Activated T-helper 1 cell treated with anti-CD3 and anti-CD28 coated beads, Interleukin-12 subunit alpha, Interleukin-12 subunit beta, Interleukin-2, Interleukin-4 antibody, amounts not matched to agents 30 ng/mL and 10 ng/mL and 1 ng/mL, durations not matched to agents 14 hours and 24 hours and 36 hours (primary cell): ENCODE measurements around the gene BRME1. TPM values are rescaled to one million over a fixed set of nuclear protein-coding genes. Genes with fewer than 3 reads are reported as not detected.
A peak's percentile ranks its signal among the peaks of the same experiment; 100 is the strongest.
"Not testable (repeated sequence)": the region's sequence is repeated elsewhere in the genome, so short reads cannot be mapped to it uniquely, and the experiment has no call there.

ENCODE experiments used
- DNase-seq: peaks from one replicate; pipeline ENCODE4 v3.0.0; 2021; ENCODE audit warnings: low spot score
- H3K27ac Mint-ChIP-seq: one replicate; pipeline ENCODE4 v1.8.0; 2021; ENCODE audit warnings: mild to moderate bottlenecking, mixed read lengths
- H3K27me3 Mint-ChIP-seq: one replicate; pipeline ENCODE4 v1.8.0; 2022; ENCODE audit warnings: mild to moderate bottlenecking, moderate library complexity, mixed read lengths; ENCODE audit not compliant: insufficient read depth
- H3K36me3 Mint-ChIP-seq: one replicate; pipeline ENCODE4 v1.8.0; 2021; ENCODE audit warnings: low read depth, mixed read lengths
- H3K4me1 Mint-ChIP-seq: one replicate; pipeline ENCODE4 v1.8.0; 2021; ENCODE audit warnings: low read depth, mixed read lengths
- H3K4me3 Mint-ChIP-seq: one replicate; pipeline ENCODE4 v1.8.0; 2021; ENCODE audit warnings: mild to moderate bottlenecking, moderate library complexity, mixed read lengths
- H3K9me3 Mint-ChIP-seq: one replicate; pipeline ENCODE4 v1.8.0; 2021; ENCODE audit warnings: mixed read lengths
- intact Hi-C: fragments of 100-400 bp; cut with micrococcal nuclease; formaldehyde crosslinking; loops from one replicate; pipeline ENCODE4 v1.15.1; 2024
- total RNA-seq: library from RNA; stranded (reverse); gene quantifications from 2 replicates; pipeline ENCODE4 v1.2.3, GENCODE V29; 2022

The BRME1 gene
- total RNA-seq, 1 donor from 2014 or later, result 16.6 TPM

DNA sequence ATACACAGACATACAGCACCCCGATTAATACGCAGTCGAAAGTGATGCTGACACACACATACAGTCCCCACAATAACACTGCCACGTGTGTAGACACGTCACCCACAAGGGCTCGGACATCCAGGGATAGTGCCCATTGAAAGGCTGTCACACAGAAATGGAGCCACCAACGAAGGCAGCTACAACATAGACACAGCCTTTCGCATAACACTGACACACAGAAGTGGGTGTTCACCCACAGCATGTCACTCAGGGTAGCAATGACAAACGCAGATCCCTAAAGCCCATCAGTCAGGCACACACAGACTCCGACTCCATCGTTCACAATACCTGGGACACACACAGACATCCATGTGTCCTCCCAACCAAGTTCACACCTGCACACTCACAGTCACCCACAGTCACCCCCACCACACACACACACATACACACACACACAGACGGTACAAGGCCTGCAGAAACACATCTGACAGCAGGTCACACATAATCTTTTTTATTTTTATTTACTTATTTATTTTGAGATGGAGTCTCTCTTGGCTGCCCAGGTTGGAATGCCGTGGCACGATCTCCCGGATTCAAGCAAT, 39.4 kb downstream of the BRME1 start:
- Mint-ChIP-seq H3K4me1 (peaks cover 37% of the 10 kb centered on the region), H3K4me3 (peak overlapping the region; percentile 83), H3K27me3 (peaks cover 34% of the 10 kb centered on the region), H3K36me3 (peaks cover 5% of the 10 kb centered on the region), H3K27ac (no peak overlapping the region), H3K9me3 (no peaks in the 10 kb centered on the region)
- intact Hi-C loops, result no loop called here
- DNase-seq, result no peak

- Mint-ChIP-seq H3K27me3 (peaks cover 28% of the 10 kb centered on the region), H3K36me3 (peaks cover 5% of the 10 kb centered on the region), H3K4me1 (peaks cover 39% of the 10 kb centered on the region), H3K9me3 (no peaks in the 10 kb centered on the region), H3K4me3 (peak overlapping the region; percentile 83), H3K27ac (no peak overlapping the region)
- intact Hi-C loops, result no loop called here
- DNase-seq, result no peak
These were observed 40.1 kb downstream of the BRME1 start for GRCh38 chr19:13865571-13866462.

DNA sequence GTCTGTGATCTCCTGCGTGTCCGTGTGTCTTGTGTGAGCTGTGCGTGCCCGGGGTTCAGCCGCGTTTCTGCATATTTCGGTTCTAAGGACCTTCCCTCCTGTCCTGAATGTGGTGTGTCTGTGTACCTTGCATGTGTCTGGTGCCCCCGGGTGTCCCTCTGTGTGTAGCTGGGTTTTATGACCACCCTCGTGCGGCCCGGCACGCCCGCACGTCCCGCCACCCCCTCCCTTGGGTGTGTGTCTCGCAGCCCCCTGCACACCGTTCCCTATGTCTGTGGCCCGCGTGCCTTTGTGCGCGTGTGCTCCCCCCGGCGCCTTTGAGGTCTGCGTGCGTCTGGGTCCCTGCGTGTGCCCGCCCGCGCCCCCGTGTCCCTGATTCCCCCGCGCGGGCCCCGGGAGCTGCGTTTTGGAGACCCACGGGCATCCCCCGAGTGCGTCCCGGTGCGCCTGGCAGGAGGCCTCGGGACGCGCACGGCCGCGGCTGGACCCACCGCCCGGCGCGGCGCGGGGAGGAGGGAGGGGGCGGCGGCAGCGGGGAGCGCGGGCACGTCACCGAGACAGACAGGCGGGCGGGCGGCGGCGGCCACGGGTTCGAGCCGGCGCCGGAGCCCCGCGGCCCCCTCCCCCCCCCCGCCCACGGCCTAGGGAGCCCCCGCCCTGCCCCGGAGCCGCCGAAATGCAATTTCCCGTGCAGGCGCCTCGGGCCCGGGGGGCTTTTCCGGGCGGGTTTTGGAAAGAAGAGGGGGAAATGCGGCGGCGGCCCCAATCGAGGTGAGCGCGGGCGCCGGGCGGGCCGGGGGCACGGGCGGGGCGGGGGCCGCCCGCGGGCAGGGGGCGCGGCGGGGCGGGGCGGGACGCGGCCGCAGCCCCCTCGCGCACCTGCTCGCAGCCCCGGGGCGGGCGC, 41.0 kb downstream of the BRME1 start:
- intact Hi-C loops, result loop anchor here (5.0 kb wide), 2 partner anchors 133 to 588 kb away; no protein-coding TSS in a partner anchor

DNA sequence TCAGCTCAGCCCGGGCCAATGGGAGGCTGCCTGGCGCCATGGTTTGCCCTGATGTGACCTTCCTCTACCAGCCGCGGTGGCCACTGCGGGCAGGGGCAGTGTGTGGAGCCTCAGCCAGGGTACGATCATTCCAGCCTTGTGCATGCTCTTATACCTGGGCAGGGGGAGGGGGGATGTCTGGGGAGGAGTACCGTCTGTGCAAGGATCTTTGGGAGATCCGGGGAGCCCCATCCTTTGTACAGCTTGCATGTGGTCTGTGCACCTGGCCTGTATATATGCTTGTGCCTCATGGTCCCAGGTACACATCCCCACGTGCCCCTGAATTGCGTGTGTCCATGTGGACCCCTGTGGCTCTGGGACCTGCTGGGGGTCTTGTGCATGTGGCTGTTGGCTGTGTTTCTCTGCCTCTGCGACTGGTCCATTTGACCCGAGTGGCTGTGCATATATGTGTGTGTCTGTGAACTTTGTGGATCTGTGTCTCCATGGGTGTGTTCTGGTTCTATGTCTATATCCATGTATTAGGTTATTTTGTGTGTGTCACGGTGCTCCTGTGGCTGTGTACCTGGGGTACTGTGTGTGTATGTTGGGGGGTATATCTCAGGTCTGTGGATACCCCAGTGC, 41.8 kb downstream of the BRME1 start:
- no peak for DNase-seq
- Mint-ChIP-seq H3K9me3 (no peaks in the 10 kb centered on the region), H3K4me1 (peaks cover 49% of the 10 kb centered on the region), H3K27me3 (peaks cover 28% of the 10 kb centered on the region), H3K27ac (peak overlapping the region; percentile 36), H3K4me3 (peak overlapping the region; percentile 81), H3K36me3 (peaks cover 5% of the 10 kb centered on the region)
- intact Hi-C loops, result loop anchor here (5.0 kb wide), 2 partner anchors 132 to 587 kb away; no protein-coding TSS in a partner anchor

More for the DNA sequence above, 41.0 kb downstream of the BRME1 start:
- Mint-ChIP-seq H3K27ac (peak overlapping the region; percentile 33), H3K4me3 (peak overlapping the region; percentile 81), H3K36me3 (peaks cover 5% of the 10 kb centered on the region), H3K9me3 (no peaks in the 10 kb centered on the region), H3K27me3 (peaks cover 28% of the 10 kb centered on the region), H3K4me1 (peaks cover 42% of the 10 kb centered on the region)
- DNase-seq, result no peak

DNA sequence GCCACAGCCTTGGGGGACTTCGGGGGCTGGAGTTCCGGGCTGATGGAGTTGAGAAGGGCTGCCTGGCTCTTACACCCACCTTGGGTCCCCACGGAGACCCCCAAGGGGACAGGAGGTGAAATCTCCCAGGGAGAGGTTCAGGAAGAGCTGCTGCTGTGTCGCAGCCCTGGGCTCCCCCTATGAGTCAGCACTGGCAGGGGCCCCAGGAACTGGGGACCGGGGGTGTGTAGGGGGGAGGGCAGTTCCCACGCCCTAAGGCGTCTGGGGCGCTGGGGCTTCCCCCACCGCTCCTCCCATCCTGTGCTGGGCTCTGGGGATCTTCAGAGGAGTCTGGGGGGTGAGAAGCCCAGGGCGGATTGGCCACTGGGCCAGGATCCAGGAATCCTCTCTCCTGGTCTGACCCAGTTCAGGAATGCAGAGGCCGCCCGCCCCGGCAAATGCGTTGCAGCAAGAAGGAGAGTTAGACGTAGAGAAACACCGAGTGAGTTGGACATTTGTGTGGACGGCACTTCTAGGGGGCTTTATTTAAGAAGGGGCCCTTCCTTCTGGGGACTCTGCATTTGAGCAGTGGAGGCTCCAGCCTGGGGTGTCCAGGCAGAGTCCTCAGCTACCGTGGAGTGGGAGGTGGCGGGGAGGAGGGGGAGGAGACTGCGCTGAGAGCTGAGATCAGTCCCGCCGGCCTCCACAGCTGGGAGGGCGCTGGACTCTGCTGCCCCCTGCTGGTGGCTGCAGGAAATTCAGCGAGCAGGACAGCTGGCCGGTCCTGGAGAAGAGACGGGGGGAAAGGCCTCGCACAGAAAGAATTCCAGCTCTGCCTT, 44.0 kb downstream of the BRME1 start:
- H3K36me3 Mint-ChIP-seq, result peaks cover 5% of the 10 kb centered on the region
- peak overlapping the region; percentile 96 for H3K4me3 Mint-ChIP-seq
- no peaks in the 10 kb centered on the region for H3K9me3 Mint-ChIP-seq
- peaks cover 22% of the 10 kb centered on the region for H3K27me3 Mint-ChIP-seq
- H3K4me1 Mint-ChIP-seq, result peaks cover 49% of the 10 kb centered on the region
- peak overlapping the region; percentile 98 for H3K27ac Mint-ChIP-seq
- peak; percentile 82 for DNase-seq
- intact Hi-C loops, result loop anchor here (1.0 to 5.0 kb wide), 8 partner anchors 12 to 585 kb away; partner anchors contain the start of gene C19orf53

DNA sequence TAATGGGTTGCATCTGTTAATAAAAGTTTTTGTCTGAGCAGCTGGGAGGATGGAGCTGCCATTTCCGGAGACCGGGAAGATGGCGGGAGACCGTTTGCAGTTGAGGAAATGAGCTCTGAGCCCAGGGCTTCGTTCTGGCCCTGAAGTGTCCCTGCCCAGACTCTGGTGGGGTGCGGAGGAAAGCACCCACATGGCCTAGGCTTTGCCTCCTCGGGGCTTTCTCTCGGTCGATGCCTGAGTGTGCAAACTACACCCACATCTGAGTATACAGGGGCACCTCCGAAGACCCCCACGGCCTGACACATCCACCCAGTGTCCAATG, 44.6 kb downstream of the BRME1 start:
- Mint-ChIP-seq H3K27me3 (peaks cover 16% of the 10 kb centered on the region), H3K4me3 (peak overlapping the region; percentile 96), H3K36me3 (peaks cover 4% of the 10 kb centered on the region), H3K9me3 (no peaks in the 10 kb centered on the region), H3K27ac (peak overlapping the region; percentile 98), H3K4me1 (peaks cover 46% of the 10 kb centered on the region)
- no peak for DNase-seq
- intact Hi-C loops, result loop anchor here (1.0 to 5.0 kb wide), 3 partner anchors 11 to 584 kb away; no protein-coding TSS in a partner anchor

- DNase-seq, result no peak
- Mint-ChIP-seq H3K27ac (peak overlapping the region; percentile 98), H3K36me3 (peaks cover 4% of the 10 kb centered on the region), H3K4me3 (peak overlapping the region; percentile 96), H3K27me3 (peaks cover 13% of the 10 kb centered on the region), H3K9me3 (no peaks in the 10 kb centered on the region), H3K4me1 (peaks cover 42% of the 10 kb centered on the region)
- intact Hi-C loops, result loop anchor here (1.0 to 5.0 kb wide), 3 partner anchors 11 to 584 kb away; no protein-coding TSS in a partner anchor
These were observed 45.1 kb downstream of the BRME1 start for GRCh38 chr19:13860679-13861391.

DNA sequence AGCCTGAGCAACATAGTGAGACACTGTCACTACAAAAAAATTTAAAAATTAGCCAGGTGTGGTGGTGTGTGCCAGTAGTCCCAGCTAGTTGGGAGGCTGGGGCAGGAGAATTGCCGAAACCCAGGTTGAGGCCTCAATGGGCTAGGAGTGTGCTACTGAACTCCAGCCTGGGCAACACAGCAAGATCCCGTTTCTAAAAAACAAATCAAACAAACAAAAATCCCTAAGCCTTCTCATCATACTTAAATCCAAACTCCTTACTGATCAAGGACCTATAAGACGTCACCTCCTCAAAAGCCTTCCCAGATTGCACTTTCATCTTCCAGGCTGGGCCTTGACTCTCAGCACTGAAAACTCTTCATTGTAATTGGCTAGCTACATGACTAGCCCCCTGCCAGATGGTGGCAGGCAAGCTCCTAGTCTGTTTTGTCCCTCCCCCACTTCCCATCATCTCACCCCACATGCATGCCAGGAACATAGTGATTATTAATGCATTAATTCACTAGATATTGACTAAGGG, 46.5 kb downstream of the BRME1 start:
- peak overlapping the region; percentile 66 for H3K27ac Mint-ChIP-seq
- peaks cover 39% of the 10 kb centered on the region for H3K4me1 Mint-ChIP-seq
- peak overlapping the region; percentile 9 for H3K4me3 Mint-ChIP-seq
- intact Hi-C loops, result no loop called here
- no peaks in the 10 kb centered on the region for H3K9me3 Mint-ChIP-seq
- peaks cover 3% of the 10 kb centered on the region for H3K36me3 Mint-ChIP-seq
- DNase-seq, result no peak
- H3K27me3 Mint-ChIP-seq, result peaks cover 9% of the 10 kb centered on the region

GRCh38 chr19:13856497-13856896, 49.4 kb downstream of the BRME1 start:
- peaks cover 16% of the 10 kb centered on the region for H3K4me1 Mint-ChIP-seq
- H3K36me3 Mint-ChIP-seq, result no peaks in the 10 kb centered on the region
- intact Hi-C loops, result no loop called here
- no peaks in the 10 kb centered on the region for H3K27me3 Mint-ChIP-seq
- no peak overlapping the region for H3K4me3 Mint-ChIP-seq
- no peak for DNase-seq
- H3K9me3 Mint-ChIP-seq, result no peaks in the 10 kb centered on the region
- no peak overlapping the region for H3K27ac Mint-ChIP-seq

DNA sequence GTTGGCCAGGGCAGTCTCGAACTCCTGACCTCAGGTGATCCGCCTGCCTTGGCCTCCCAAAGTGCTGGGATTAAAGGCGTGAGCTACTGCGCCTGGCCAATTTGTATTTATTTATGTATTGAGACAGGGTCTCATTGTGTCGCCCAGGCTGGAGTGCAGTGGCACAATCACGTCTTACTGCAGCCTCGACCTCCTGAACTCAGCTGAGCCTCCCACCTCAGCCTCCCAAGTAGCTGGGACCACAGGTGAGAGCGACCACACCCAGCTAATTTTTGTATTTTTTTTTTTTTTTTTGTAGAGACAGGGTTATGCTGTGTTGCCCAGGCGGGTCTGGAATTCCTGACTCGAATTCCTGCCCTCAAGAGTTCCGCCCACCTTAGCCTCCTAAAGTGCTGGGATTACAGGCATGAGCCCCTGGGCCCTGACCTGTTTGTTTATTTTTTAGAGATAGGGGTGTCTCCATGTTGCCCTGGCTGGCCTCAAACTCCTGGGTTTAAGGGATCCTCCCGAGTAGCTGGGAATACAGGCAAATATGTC, 53.7 kb downstream of the BRME1 start:
- H3K27ac Mint-ChIP-seq, H3K27me3 Mint-ChIP-seq, intact Hi-C loops, H3K36me3 Mint-ChIP-seq, H3K9me3 Mint-ChIP-seq, DNase-seq, H3K4me3 Mint-ChIP-seq: not testable (repeated sequence)
- peaks cover 17% of the 10 kb centered on the region for H3K4me1 Mint-ChIP-seq

GRCh38 chr19:13851734-13852114, 54.2 kb downstream of the BRME1 start:
- H3K9me3 Mint-ChIP-seq, H3K4me3 Mint-ChIP-seq, H3K36me3 Mint-ChIP-seq, DNase-seq, H3K27ac Mint-ChIP-seq, intact Hi-C loops, H3K27me3 Mint-ChIP-seq: not testable (repeated sequence)
- peaks cover 20% of the 10 kb centered on the region for H3K4me1 Mint-ChIP-seq
